GM21619 (cell line): Measurements from ENCODE around the gene PTPRN2.
A peak's percentile ranks its signal among the peaks of the same experiment; 100 is the strongest.

Experiments used
- ATAC-seq: cut with Tn5 transposase; IDR thresholded peaks from one replicate; pipeline ENCODE4 v1.9.1; 2021; ENCODE audit not compliant: unreplicated experiment

Gene PTPRN2

GRCh38 chr7:157615101-157615817 lies 972.4 kb downstream of the PTPRN2 start:
- no peak for ATAC-seq

GRCh38 chr7:157614457-157615020 lies 973.1 kb downstream of the PTPRN2 start:
- ATAC-seq = no peak

GRCh38 chr7:157613575-157614322 lies 973.9 kb downstream of the PTPRN2 start:
- no peak for ATAC-seq

GRCh38 chr7:157612664-157613561 lies 974.7 kb downstream of the PTPRN2 start:
- peak; percentile 62 for ATAC-seq

DNA sequence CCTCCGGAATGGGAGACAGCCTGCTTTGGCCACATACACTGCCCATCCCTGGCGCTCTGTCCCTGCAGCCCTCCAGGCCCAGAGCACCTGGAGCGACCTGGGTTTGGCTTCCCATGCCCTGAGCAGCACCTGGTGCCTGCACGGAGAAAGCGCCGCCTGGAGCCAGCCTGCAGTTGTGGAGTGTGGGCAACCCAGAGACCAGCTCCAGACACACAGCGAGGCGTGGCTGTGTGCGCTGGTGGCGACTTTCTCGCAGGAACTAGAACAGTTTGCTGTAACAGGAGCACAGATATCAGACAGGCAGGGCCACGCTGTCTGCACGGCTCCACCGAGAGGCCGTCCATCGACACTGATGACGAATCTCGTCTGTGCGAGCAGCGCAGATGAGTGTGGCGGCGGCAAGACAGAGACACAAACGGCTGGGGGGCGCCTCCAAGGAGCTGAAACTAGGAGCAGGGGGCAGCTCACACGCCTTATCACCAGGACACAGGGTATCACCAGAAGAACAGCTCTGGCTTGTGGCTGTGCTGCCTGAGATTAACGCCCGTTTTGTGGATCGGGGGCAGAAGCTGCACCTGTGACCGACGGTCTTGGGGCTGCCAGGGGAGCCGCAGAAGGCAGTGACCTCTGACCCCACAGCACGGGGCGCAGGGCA lies 975.5 kb downstream of the PTPRN2 start:
- no peak for ATAC-seq

- no peak for ATAC-seq
Observed at GRCh38 chr7:157611341-157611740, 976.3 kb downstream of the PTPRN2 start.

- ATAC-seq = no peak
Observed at GRCh38 chr7:157610671-157611295, 976.8 kb downstream of the PTPRN2 start.

DNA sequence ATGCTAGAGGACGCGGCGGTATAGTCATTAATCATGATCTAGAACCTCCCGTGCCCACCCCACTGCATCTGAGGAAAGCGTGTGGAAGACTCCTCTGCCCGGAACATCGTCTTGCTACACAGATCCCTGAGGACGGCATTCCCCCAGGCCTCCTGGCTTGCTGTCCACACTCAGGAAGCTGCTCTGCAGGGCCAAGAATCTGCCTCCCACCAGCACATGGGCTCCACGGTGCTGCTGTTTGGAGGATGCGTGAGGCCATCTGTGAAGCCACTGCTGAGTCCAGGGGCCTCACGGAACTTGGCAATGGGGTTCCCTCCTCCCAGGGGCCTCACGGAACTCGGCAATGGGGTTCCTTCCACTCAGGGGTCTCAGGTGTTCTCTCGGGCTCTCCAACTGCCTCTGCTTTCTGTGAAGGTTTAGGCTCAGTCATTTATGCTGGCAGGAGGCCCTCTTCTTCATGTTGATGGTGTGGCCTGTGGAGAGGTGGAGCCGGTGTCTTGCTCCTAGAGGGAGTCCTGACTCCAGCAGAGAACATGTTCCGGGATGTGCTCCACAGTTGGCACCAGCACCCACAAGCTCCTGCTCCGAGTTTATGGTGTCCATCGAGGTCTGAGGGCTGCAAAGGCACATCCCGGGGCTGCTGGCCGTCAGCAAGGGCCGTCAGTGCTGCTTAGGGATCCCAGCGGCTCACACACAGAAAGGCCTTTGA lies 977.5 kb downstream of the PTPRN2 start:
- ATAC-seq = no peak

GRCh38 chr7:157609516-157609915 lies 978.1 kb downstream of the PTPRN2 start:
- no peak for ATAC-seq

DNA sequence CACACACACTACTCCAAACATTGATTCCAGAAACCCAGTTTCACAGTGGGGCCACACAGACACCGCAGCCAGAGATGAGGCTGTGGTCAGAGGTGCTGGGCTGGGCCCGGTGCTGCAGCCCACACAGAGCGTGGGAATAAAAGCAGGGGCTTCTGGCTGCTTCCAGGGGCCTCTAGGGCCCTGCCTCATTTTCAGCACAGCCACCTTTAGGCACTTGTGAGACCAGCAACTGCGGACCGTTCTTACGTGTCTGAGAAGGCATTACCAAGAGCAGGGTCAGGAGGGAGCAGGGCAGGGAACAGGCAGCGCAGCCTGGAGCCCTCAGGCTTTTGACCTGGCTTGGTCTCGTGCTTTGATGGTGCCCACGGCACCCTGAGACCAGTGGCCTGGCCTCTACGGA lies 980.4 kb downstream of the PTPRN2 start:
- ATAC-seq = no peak

DNA sequence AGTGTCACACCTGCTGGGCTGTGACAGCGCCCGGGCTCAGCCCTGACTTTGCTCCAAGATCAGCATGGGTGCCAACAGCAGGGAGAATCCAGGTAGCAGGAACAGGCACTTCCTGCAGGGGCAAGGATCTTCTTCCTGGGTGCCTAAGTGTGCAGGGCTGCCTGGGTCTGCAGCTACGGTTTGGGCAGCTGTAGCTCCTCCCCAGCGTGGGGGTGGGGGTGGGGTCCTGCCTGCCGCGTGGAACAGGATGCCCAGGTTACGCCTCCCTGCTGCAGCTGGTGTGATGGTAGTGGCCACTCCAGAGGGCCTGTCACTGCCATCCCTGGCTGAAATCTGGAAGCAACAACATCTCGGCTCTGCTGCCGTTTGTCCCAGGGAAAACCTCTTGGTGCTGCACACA lies 981.5 kb downstream of the PTPRN2 start:
- no peak for ATAC-seq

GRCh38 chr7:157605638-157606037 lies 982.0 kb downstream of the PTPRN2 start:
- no peak for ATAC-seq

DNA sequence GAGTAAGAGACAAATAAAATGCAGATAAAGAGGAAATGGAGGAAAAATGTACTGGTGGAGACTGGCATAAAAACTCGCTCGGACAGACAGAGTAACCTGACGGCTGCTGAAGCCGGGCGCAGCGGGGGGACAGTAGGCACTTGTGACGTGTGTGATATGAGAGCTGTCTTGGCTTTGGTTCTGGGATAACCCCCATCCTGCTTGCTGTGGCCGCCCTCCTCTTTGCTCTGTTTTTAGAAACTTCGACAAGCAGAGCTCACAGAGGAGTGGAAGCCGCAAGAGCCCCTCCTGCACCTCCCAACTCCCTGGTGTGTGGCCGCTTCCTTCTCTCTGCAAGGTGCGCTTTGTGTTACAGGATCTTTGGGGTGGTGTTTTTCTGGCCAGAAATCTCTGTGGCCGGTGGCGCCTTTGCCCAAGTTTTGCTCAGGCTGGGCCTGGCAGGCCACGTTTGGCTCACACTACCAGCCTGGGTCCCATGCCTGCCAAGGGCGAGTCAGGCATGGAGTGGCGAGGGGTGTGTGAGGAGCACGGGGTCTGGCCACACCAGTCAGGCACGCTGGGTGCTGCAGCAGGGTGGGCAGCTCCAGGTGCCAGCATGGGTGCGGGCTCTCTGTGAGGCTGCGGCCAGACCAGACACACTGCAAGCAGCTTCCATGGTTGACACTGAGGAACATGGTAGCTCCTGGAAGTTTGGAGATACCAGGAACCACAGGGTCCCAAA lies 982.8 kb downstream of the PTPRN2 start:
- no peak for ATAC-seq

DNA sequence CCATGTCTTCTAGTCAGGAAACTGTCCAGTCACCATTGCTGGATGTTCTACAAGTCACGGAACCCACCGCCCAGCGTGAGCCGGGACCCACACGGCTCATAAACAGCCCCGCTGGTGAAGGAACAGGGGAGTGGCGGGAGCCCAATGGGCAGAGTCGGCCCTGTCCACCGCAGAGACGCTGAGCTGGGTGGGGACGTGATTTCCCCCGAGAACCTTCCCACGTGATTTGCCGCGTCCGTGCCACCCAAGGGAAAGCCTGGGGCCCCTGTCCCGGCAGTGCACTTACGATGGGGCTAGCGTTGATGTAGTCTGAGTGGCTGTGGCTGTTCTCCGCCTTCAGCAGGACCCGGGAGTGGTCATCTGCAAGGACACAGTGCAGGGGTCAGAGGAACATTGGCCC lies 983.9 kb downstream of the PTPRN2 start:
- no peak for ATAC-seq

GRCh38 chr7:157603005-157603404 lies 984.6 kb downstream of the PTPRN2 start:
- ATAC-seq = no peak

GRCh38 chr7:157602581-157602980 lies 985.0 kb downstream of the PTPRN2 start:
- no peak for ATAC-seq

GRCh38 chr7:157602156-157602555 lies 985.5 kb downstream of the PTPRN2 start:
- ATAC-seq = no peak

- ATAC-seq = no peak
Observed at GRCh38 chr7:157601530-157601929, 986.1 kb downstream of the PTPRN2 start.

DNA sequence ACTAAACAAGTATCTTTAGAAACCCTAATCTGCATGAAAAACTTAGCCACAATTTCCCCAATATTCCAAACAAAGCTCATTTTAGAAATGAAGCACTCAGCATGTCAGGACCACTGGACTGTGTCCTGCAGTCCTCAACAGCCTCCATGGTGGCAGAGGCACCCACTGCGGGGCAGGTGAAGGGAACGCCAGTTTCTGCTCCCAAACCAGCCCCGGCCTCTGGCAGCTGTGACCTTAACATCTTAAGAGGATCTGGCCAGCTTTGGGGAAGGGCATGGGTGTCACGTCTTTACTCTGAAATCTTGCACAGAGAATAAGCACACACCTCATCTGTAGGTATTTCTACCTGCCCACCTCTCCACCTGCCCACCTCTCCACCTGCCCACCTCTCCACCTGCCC lies 988.1 kb downstream of the PTPRN2 start:
- no peak for ATAC-seq
